HUES6 (cell line): ENCODE measurements around the gene ABHD2.
"Not testable (repeated sequence)": the region's sequence is repeated elsewhere in the genome, so short reads cannot be mapped to it uniquely, and the experiment has no call there.

Experiments
- H3K27ac ChIP-seq: 2 replicates; pipeline ENCODE4 v1.7.0; 2013; ENCODE audit warnings: low read depth, mild to moderate bottlenecking, low read length, inconsistent platforms
- H3K27me3 ChIP-seq: 2 replicates; pipeline ENCODE4 v1.6.1; 2013; ENCODE audit warnings: low read length; ENCODE audit not compliant: control insufficient read depth, insufficient read depth
- H3K36me3 ChIP-seq: 2 replicates; pipeline ENCODE4 v1.6.1; 2013; ENCODE audit warnings: low read length; ENCODE audit not compliant: control insufficient read depth, insufficient read depth
- H3K4me1 ChIP-seq: 2 replicates; pipeline ENCODE4 v1.6.1; 2013; ENCODE audit warnings: low read length; ENCODE audit not compliant: control insufficient read depth, insufficient read depth
- H3K4me3 ChIP-seq: 2 replicates; pipeline ENCODE4 v1.5.1; 2013; ENCODE audit warnings: low read depth, low read length
- H3K9ac ChIP-seq: one replicate; pipeline ENCODE4 v1.6.1; 2013; ENCODE audit warnings: mild to moderate bottlenecking, low read length
- H3K9me3 ChIP-seq: 2 replicates; pipeline ENCODE4 v1.6.1; 2013; ENCODE audit warnings: low read depth, low read length; ENCODE audit not compliant: control insufficient read depth, insufficient read depth

Gene ABHD2

GRCh38 chr15:89132611-89133507, 44.6 kb downstream of the ABHD2 start:
- Histone ChIP-seq H3K27me3 (no peaks in the 10 kb centered on the region), H3K36me3 (no peaks in the 10 kb centered on the region), H3K27ac (no peak overlapping the region), H3K9me3 (no peaks in the 10 kb centered on the region), H3K4me3 (no peak overlapping the region), H3K9ac (no peak overlapping the region), H3K4me1 (no peaks in the 10 kb centered on the region)

DNA sequence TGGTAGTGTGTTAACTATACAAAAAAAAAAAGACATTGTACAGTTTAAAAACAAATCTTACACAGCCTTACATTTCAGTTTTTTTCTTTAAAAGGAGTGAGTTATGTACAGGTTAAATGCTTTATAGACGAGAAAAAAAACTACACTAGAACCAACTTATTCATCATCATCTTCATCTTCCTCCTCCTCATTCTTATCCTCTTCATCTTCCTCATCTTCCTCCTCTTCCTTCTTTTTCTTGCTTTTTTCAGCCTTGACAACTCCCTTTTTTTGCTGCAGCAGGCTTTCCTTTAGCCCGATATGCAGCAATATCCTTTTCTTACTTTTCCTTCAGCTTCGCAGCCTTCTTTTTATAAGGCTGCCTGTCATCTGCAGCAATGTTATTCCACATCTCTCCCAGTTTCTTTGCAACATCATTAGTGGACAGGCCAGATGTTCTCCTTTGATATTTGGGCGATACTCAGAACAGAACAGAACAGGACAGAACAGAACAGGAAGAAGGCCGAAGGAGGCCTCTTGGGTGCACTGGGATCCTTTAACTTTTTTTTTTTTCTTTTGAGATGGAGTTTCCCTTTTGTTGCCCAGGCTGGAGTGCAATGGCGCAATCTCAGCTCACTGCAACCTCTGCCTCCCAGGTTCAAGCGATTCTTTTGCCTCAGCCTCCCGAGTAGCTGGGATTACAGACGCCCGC, 47.3 kb downstream of the ABHD2 start:
- H3K27me3 ChIP-seq, H3K9me3 ChIP-seq, H3K27ac ChIP-seq, H3K4me3 ChIP-seq, H3K4me1 ChIP-seq, H3K36me3 ChIP-seq, H3K9ac ChIP-seq: not testable (repeated sequence)

DNA sequence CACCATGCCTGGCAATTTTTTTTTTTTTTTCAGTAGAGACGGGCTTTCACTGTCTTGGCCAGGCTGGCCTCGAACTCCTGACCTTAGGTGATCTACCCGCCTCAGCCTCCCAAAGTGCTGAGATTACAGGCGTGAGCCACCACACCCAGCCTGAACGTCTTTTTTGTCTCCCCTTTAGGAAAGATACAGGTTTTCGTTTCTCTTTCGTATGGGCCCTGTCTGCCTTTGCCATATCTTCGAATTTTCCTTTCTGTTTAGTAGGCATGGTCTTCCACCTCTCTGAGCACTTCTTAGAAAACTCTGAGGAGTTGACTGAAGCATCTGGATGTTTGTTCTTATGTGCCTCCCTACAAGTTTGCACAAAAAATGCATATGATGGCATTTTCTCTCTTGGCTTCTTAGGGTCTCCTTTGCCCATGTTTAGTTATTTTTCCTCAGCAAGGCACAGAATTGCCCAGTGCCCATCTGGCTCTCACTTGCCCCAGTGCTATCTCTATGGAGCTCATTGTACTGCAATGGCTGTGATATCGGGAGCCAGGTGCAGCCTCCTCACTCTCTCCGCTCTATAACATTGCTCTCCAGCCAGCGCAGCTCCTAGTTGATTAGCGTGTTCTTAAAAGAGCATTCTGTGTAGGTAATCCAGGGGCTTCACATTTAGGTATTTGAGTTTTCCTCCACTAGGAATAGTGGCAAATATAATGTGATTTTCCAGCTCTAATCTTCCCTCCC, 48.0 kb downstream of the ABHD2 start:
- H3K27me3 ChIP-seq = no peaks in the 10 kb centered on the region
- H3K36me3 ChIP-seq = no peaks in the 10 kb centered on the region
- no peak overlapping the region for H3K27ac ChIP-seq
- no peaks in the 10 kb centered on the region; the same call in 1 of the 2 replicates for H3K4me1 ChIP-seq
- H3K9me3 ChIP-seq = no peaks in the 10 kb centered on the region
- no peak overlapping the region for H3K9ac ChIP-seq
- no peak overlapping the region for H3K4me3 ChIP-seq

- Histone ChIP-seq H3K9ac (no peak overlapping the region), H3K4me1 (peaks cover 1% of the 10 kb centered on the region; the same call in 1 of the 2 replicates), H3K36me3 (no peaks in the 10 kb centered on the region), H3K9me3 (no peaks in the 10 kb centered on the region), H3K27ac (no peak overlapping the region), H3K4me3 (no peak overlapping the region), H3K27me3 (no peaks in the 10 kb centered on the region)
Observed at GRCh38 chr15:89136818-89137772, 48.8 kb downstream of the ABHD2 start.

DNA sequence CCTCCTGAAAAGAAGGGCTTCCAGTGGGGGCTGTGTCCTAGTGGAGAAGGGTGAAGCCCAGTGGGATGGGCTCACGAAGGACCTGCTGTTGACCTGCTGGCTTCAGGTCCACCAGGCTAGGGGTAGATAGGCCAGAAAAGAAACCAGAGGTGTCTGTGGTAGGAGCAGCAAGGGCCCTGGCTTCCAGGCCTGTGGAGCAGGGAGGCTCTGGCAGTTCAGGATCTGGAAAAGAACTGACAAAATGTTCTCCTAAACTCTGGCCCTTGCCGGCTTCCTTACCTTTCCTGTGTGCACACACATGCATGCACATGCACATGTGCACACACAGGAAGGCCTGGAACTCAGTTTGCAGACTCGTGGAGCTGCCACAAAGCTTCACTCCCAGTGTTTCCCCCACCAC, 49.7 kb downstream of the ABHD2 start:
- Histone ChIP-seq H3K9ac (no peak overlapping the region), H3K4me1 (peaks cover 7% of the 10 kb centered on the region; the same call in 1 of the 2 replicates), H3K4me3 (no peak overlapping the region), H3K36me3 (no peaks in the 10 kb centered on the region), H3K9me3 (no peaks in the 10 kb centered on the region), H3K27me3 (no peaks in the 10 kb centered on the region), H3K27ac (no peak overlapping the region)

DNA sequence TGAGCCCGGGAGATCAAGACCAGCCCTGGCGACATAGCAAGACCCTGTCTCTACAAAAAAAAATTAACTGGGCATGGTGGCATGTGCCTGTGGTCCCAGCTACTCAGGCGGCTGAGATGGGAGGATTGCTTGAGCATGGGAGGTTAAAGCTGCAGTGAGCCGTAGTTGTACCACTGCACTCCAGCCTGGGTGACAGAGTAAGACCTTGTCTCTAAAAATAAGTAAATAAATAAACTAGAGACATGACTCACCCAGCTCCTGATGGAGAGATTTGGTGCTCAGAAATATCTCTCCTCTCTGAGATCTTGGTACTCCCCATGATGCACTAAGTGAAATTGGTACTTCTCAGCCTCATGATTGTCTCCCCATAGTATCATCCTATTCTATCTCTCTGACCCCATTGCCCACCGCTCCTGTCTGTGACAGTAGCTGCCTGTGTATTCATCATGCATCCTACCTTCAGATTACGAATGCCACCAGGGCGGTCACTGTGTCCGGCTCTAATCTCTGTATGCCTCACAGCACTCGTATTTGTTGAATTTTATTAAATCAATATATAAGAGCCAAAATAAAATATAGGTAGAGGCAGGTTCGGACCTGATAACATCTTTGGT, 50.9 kb downstream of the ABHD2 start:
- H3K4me1 ChIP-seq = peaks cover 7% of the 10 kb centered on the region; the same call in 1 of the 2 replicates
- no peak overlapping the region for H3K9ac ChIP-seq

GRCh38 chr15:89139613-89140499, 51.6 kb downstream of the ABHD2 start:
- no peak overlapping the region for H3K9ac ChIP-seq
- H3K27ac ChIP-seq = no peak overlapping the region
- H3K27me3 ChIP-seq = no peaks in the 10 kb centered on the region

More for the DNA sequence above, 50.9 kb downstream of the ABHD2 start:
- Histone ChIP-seq H3K27me3 (no peaks in the 10 kb centered on the region), H3K4me3 (no peak overlapping the region), H3K27ac (no peak overlapping the region), H3K36me3 (no peaks in the 10 kb centered on the region), H3K9me3 (no peaks in the 10 kb centered on the region)

GRCh38 chr15:89140595-89140994, 52.3 kb downstream of the ABHD2 start:
- Histone ChIP-seq H3K4me3 (no peak overlapping the region), H3K4me1 (peaks cover 7% of the 10 kb centered on the region; the same call in 1 of the 2 replicates), H3K9me3 (no peaks in the 10 kb centered on the region), H3K27ac (no peak overlapping the region), H3K27me3 (no peaks in the 10 kb centered on the region), H3K9ac (no peak overlapping the region), H3K36me3 (no peaks in the 10 kb centered on the region)

More at GRCh38 chr15:89139613-89140499, 51.6 kb downstream of the ABHD2 start:
- Histone ChIP-seq H3K36me3 (no peaks in the 10 kb centered on the region), H3K4me3 (no peak overlapping the region), H3K9me3 (no peaks in the 10 kb centered on the region), H3K4me1 (peaks cover 7% of the 10 kb centered on the region; the same call in 1 of the 2 replicates)

GRCh38 chr15:89141159-89141558, 52.9 kb downstream of the ABHD2 start:
- not testable (repeated sequence) for H3K9me3 ChIP-seq, H3K4me3 ChIP-seq, H3K36me3 ChIP-seq, H3K9ac ChIP-seq, H3K27me3 ChIP-seq, H3K4me1 ChIP-seq, H3K27ac ChIP-seq
